Uterus (tissue), 4 donors: ENCODE results near the gene TMEM120A. TPM values are rescaled to one million over a fixed set of nuclear protein-coding genes. Genes with fewer than 3 reads are reported as not detected.

Source experiments
- DNase-seq, 2 donors: peaks; one replicate each; pipeline ENCODE4 v3.0.0-alpha.2; 2019 to 2020
- H3K27ac ChIP-seq, 2 donors: fragments of 200-600 bp; sonication (generic); 1 replicate in 1 of 2; 2 replicates in 1 of 2; pipeline ENCODE4 v1.5.1; 2016 to 2018
- H3K27me3 ChIP-seq, 2 donors: fragments of 200-600 bp; sonication (generic); one replicate each; pipeline ENCODE4 v1.5.1; 2018 to 2019; ENCODE audit warnings: control low read depth in 1 of 2
- H3K36me3 ChIP-seq, 2 donors: fragments of 200-600 bp; sonication (generic); one replicate each; pipeline ENCODE4 v1.5.1; 2019; ENCODE audit warnings: control low read depth in 1 of 2
- H3K4me1 ChIP-seq, 2 donors: fragments of 200-600 bp; sonication (generic); one replicate each; pipeline ENCODE4 v1.5.1; 2018 to 2019; ENCODE audit warnings: control low read depth in 1 of 2
- H3K4me3 ChIP-seq, 2 donors: fragments of 200-600 bp; sonication (generic); 1 replicate in 1 of 2; 2 replicates in 1 of 2; pipeline ENCODE4 v1.5.1; 2018 to 2019; ENCODE audit warnings: mild to moderate bottlenecking in 1 of 2
- H3K9me3 ChIP-seq, 2 donors: fragments of 200-600 bp; sonication (generic); one replicate each; pipeline ENCODE4 v1.5.1; 2019; ENCODE audit warnings: control low read depth in 1 of 2
- CTCF ChIP-seq, 4 experiments: fragments of 200-600 bp in 2 of 4; fragments of 450-650 bp in 2 of 4; sonication (generic) in 2 of 4; IDR thresholded peaks; one replicate each; pipeline ENCODE4 v1.5.1; 2016 to 2019; ENCODE audit warnings: antibody characterized with exemption in 4 of 4, mild to moderate bottlenecking in 2 of 4, moderate library complexity in 1 of 4
- POLR2A ChIP-seq, 2 donors: fragments of 450-650 bp; IDR thresholded peaks; one replicate each; pipeline ENCODE4 v1.6.1; 2016; ENCODE audit warnings: antibody characterized with exemption in 2 of 2, mild to moderate bottlenecking in 1 of 2, moderate library complexity in 1 of 2
- intact Hi-C: fragments of 100-400 bp; cut with DNase I; formaldehyde crosslinking; loops from one replicate; pipeline ENCODE4 v1.15.1; 2023; ENCODE audit warnings: low total_unique reads
- total RNA-seq, 4 donors: library from RNA; depleted of rRNA in 3 of 4; stranded (reverse); fragments of >200 nt in 3 of 4; gene quantifications; one replicate each; pipeline versions ENCODE4 v1.1.0 to v1.2.4, GENCODE V29; 2014 to 2023
- donor health status: DM: yes; HTN: yes; CAD: no.

The TMEM120A gene
- total RNA-seq, 4 donors from 2014 or later: 4.6 to 95.4 (median 36.9) TPM

GRCh38 chr7:75967487-75967997, 26.9 kb downstream of the TMEM120A start:
- Histone ChIP-seq H3K27me3 (no peaks in the 10 kb centered on the region), H3K4me3 (no peak overlapping the region), H3K4me1 (peaks cover 0 to 27% of the 10 kb centered on the region in 2 donors), H3K27ac (peak overlapping the region; percentile 76 to 79), H3K9me3 (no peaks in the 10 kb centered on the region), H3K36me3 (no peaks in the 10 kb centered on the region)
- intact Hi-C loops: no loop called here
- peak; percentile 62 to 65 for DNase-seq
- TF ChIP-seq CTCF (IDR thresholded peaks at IDR 0.05) (no peak), POLR2A (IDR thresholded peaks at IDR 0.05) (no peak)

GRCh38 chr7:75967055-75967454, 27.3 kb downstream of the TMEM120A start:
- peak overlapping the region; percentile 76 to 79 for H3K27ac ChIP-seq
- intact Hi-C loops: no loop called here
- H3K9me3 ChIP-seq: no peaks in the 10 kb centered on the region
- no peaks in the 10 kb centered on the region for H3K36me3 ChIP-seq
- H3K4me1 ChIP-seq: peaks cover 0 to 27% of the 10 kb centered on the region in 2 donors
- H3K4me3 ChIP-seq: no peak overlapping the region
- no peaks in the 10 kb centered on the region for H3K27me3 ChIP-seq
- TF ChIP-seq POLR2A (IDR thresholded peaks at IDR 0.05): no peak
- no peak for TF ChIP-seq CTCF (IDR thresholded peaks at IDR 0.05)
- no peak for DNase-seq

GRCh38 chr7:75966190-75966961, 28.0 kb downstream of the TMEM120A start:
- no peaks in the 10 kb centered on the region for H3K27me3 ChIP-seq
- no peak for TF ChIP-seq CTCF (IDR thresholded peaks at IDR 0.05)
- no peak for TF ChIP-seq POLR2A (IDR thresholded peaks at IDR 0.05)
- peaks cover 0 to 27% of the 10 kb centered on the region in 2 donors for H3K4me1 ChIP-seq
- H3K4me3 ChIP-seq: peak overlapping the region in 1 of 2 donors; percentile 23
- H3K36me3 ChIP-seq: no peaks in the 10 kb centered on the region
- H3K9me3 ChIP-seq: no peaks in the 10 kb centered on the region
- DNase-seq: peak; percentile 73 to 78
- peak overlapping the region; percentile 76 to 79 for H3K27ac ChIP-seq
- intact Hi-C loops: no loop called here

- Histone ChIP-seq H3K4me1 (peaks cover 0 to 27% of the 10 kb centered on the region in 2 donors), H3K9me3 (no peaks in the 10 kb centered on the region), H3K36me3 (no peaks in the 10 kb centered on the region), H3K4me3 (no peak overlapping the region), H3K27me3 (no peaks in the 10 kb centered on the region), H3K27ac (peak overlapping the region; percentile 76 to 79)
- TF ChIP-seq CTCF (IDR thresholded peaks at IDR 0.05): no peak
- intact Hi-C loops: no loop called here
- no peak for DNase-seq
Observed at GRCh38 chr7:75965617-75966016, 28.8 kb downstream of the TMEM120A start.

- H3K9me3 ChIP-seq: no peaks in the 10 kb centered on the region
- no peak for DNase-seq
- no peak for TF ChIP-seq CTCF (IDR thresholded peaks at IDR 0.05)
- no peak for TF ChIP-seq POLR2A (IDR thresholded peaks at IDR 0.05)
- H3K36me3 ChIP-seq: no peaks in the 10 kb centered on the region
- H3K4me3 ChIP-seq: no peak overlapping the region
- intact Hi-C loops: no loop called here
- peaks cover 0 to 19% of the 10 kb centered on the region in 2 donors for H3K4me1 ChIP-seq
- H3K27ac ChIP-seq: peak overlapping the region; percentile 60 to 74
- H3K27me3 ChIP-seq: no peaks in the 10 kb centered on the region
Observed at GRCh38 chr7:75963381-75963995, 30.9 kb downstream of the TMEM120A start.
